Measurements from ENCODE around the gene MRGPRG.

Gene MRGPRG

GRCh38 chr11:3178349-3178748 is 40.3 kb downstream of the MRGPRG start:
- Histone ChIP-seq H3K4me1 (ENCODE audit: control insufficient read depth, low read length) (no peaks in the 10 kb centered on the region), H4K20me1 (ENCODE audit: control insufficient read depth, insufficient read depth, low read depth, low read length) (no peaks in the 10 kb centered on the region), H3K27ac (ENCODE audit: low read depth, low read length) (no peak overlapping the region), H3K79me2 (ENCODE audit: control insufficient read depth, low read length) (no peaks in the 10 kb centered on the region), H3K9me3 (ENCODE audit: control insufficient read depth, insufficient read depth, low read length) (peaks cover 12% of the 10 kb centered on the region), H3F3A (ENCODE audit: control insufficient read depth, insufficient read depth) (no peaks in the 10 kb centered on the region), H3K4me3 (ENCODE audit: low read length) (no peak overlapping the region), H3K9me2 (replicated peaks; ENCODE audit: control insufficient read depth, low read length) (no peaks in the 10 kb centered on the region), H3K4me2 (ENCODE audit: low read length) (no peak overlapping the region), H3K36me3 (ENCODE audit: control insufficient read depth, low read length) (no peaks in the 10 kb centered on the region), H3K27me3 (ENCODE audit: control insufficient read depth, low read length) (no peaks in the 10 kb centered on the region)
- TF ChIP-seq EZH2phosphoT487 (IDR thresholded peaks at IDR 0.05; ENCODE audit: borderline replicate concordance, low read length), result no peak
- TF ChIP-seq CTCF (IDR thresholded peaks at IDR 0.05; ENCODE audit: low read depth, low read length, poor library complexity, severe bottlenecking), result no peak

- Histone ChIP-seq H3K9me3 (ENCODE audit: control insufficient read depth, insufficient read depth, low read length) (peaks cover 12% of the 10 kb centered on the region), H3K4me2 (ENCODE audit: low read length) (no peak overlapping the region), H3K27me3 (ENCODE audit: control insufficient read depth, low read length) (no peaks in the 10 kb centered on the region), H3K79me2 (ENCODE audit: control insufficient read depth, low read length) (no peaks in the 10 kb centered on the region), H3K4me3 (ENCODE audit: low read length) (no peak overlapping the region), H3K4me1 (ENCODE audit: control insufficient read depth, low read length) (no peaks in the 10 kb centered on the region), H3K9me2 (replicated peaks; ENCODE audit: control insufficient read depth, low read length) (no peaks in the 10 kb centered on the region), H3K36me3 (ENCODE audit: control insufficient read depth, low read length) (no peaks in the 10 kb centered on the region), H3F3A (ENCODE audit: control insufficient read depth, insufficient read depth) (no peaks in the 10 kb centered on the region), H4K20me1 (ENCODE audit: control insufficient read depth, insufficient read depth, low read depth, low read length) (no peaks in the 10 kb centered on the region), H3K27ac (ENCODE audit: low read depth, low read length) (no peak overlapping the region)
- no peak for TF ChIP-seq EZH2phosphoT487 (IDR thresholded peaks at IDR 0.05; ENCODE audit: borderline replicate concordance, low read length)
- no peak for TF ChIP-seq CTCF (IDR thresholded peaks at IDR 0.05; ENCODE audit: low read depth, low read length, poor library complexity, severe bottlenecking)
Measured at GRCh38 chr11:3177931-3178330, 40.7 kb downstream of the MRGPRG start.

- TF ChIP-seq EZH2phosphoT487 (IDR thresholded peaks at IDR 0.05; ENCODE audit: borderline replicate concordance, low read length) (no peak), CTCF (IDR thresholded peaks at IDR 0.05; ENCODE audit: low read depth, low read length, poor library complexity, severe bottlenecking) (no peak)
- H3K4me3 ChIP-seq (ENCODE audit: low read length), result no peak overlapping the region
- H3K9me2 ChIP-seq (replicated peaks; ENCODE audit: control insufficient read depth, low read length), result no peaks in the 10 kb centered on the region
- H3K4me2 ChIP-seq (ENCODE audit: low read length), result no peak overlapping the region
- no peaks in the 10 kb centered on the region for H4K20me1 ChIP-seq (ENCODE audit: control insufficient read depth, insufficient read depth, low read depth, low read length)
- H3K36me3 ChIP-seq (ENCODE audit: control insufficient read depth, low read length), result no peaks in the 10 kb centered on the region
- no peaks in the 10 kb centered on the region for H3K4me1 ChIP-seq (ENCODE audit: control insufficient read depth, low read length)
- no peaks in the 10 kb centered on the region for H3F3A ChIP-seq (ENCODE audit: control insufficient read depth, insufficient read depth)
- H3K27me3 ChIP-seq (ENCODE audit: control insufficient read depth, low read length), result no peaks in the 10 kb centered on the region
- no peaks in the 10 kb centered on the region for H3K79me2 ChIP-seq (ENCODE audit: control insufficient read depth, low read length)
- no peak overlapping the region for H3K27ac ChIP-seq (ENCODE audit: low read depth, low read length)
- H3K9me3 ChIP-seq (ENCODE audit: control insufficient read depth, insufficient read depth, low read length), result peaks cover 12% of the 10 kb centered on the region
Measured at GRCh38 chr11:3176487-3176886, 42.1 kb downstream of the MRGPRG start.

GRCh38 chr11:3175194-3175593 is 43.4 kb downstream of the MRGPRG start:
- H3K36me3 ChIP-seq (ENCODE audit: control insufficient read depth, low read length), result no peaks in the 10 kb centered on the region
- no peak overlapping the region for H3K27ac ChIP-seq (ENCODE audit: low read depth, low read length)
- no peak overlapping the region for H3K4me2 ChIP-seq (ENCODE audit: low read length)
- no peaks in the 10 kb centered on the region for H3K9me2 ChIP-seq (replicated peaks; ENCODE audit: control insufficient read depth, low read length)
- H4K20me1 ChIP-seq (ENCODE audit: control insufficient read depth, insufficient read depth, low read depth, low read length), result no peaks in the 10 kb centered on the region
- H3K79me2 ChIP-seq (ENCODE audit: control insufficient read depth, low read length), result no peaks in the 10 kb centered on the region
- no peak overlapping the region for H3K4me3 ChIP-seq (ENCODE audit: low read length)
- H3K27me3 ChIP-seq (ENCODE audit: control insufficient read depth, low read length), result no peaks in the 10 kb centered on the region
- TF ChIP-seq CTCF (IDR thresholded peaks at IDR 0.05; ENCODE audit: low read depth, low read length, poor library complexity, severe bottlenecking) (no peak), EZH2phosphoT487 (IDR thresholded peaks at IDR 0.05; ENCODE audit: borderline replicate concordance, low read length) (no peak)
- H3F3A ChIP-seq (ENCODE audit: control insufficient read depth, insufficient read depth), result no peaks in the 10 kb centered on the region
- peaks cover 12% of the 10 kb centered on the region for H3K9me3 ChIP-seq (ENCODE audit: control insufficient read depth, insufficient read depth, low read length)
- H3K4me1 ChIP-seq (ENCODE audit: control insufficient read depth, low read length), result no peaks in the 10 kb centered on the region
